ENCODE data around the gene CPD.
"Not testable (repeated sequence)": the region's sequence is repeated elsewhere in the genome, so short reads cannot be mapped to it uniquely, and the experiment has no call there.

Gene CPD

GRCh38 chr17:30345089-30345433 is 33.7 kb upstream of the CPD start:
- no peak for DNase-seq (ENCODE audit: extremely low read depth, low read depth)
- H3K4me3 ChIP-seq (replicated peaks; ENCODE audit: low read depth, low read length): no peak overlapping the region
- no peak for TF ChIP-seq CTCF (IDR thresholded peaks at IDR 0.05; ENCODE audit: low read depth, low read length, missing control alignments)

- no peak for DNase-seq (ENCODE audit: extremely low read depth, low read depth)
- no peak for TF ChIP-seq CTCF (IDR thresholded peaks at IDR 0.05; ENCODE audit: low read depth, low read length, missing control alignments)
These were observed 33.1 kb upstream of the CPD start for GRCh38 chr17:30345527-30346075.

GRCh38 chr17:30346221-30346795 is 32.4 kb upstream of the CPD start:
- no peak overlapping the region for H3K4me3 ChIP-seq (replicated peaks; ENCODE audit: low read depth, low read length)
- no peak for DNase-seq (ENCODE audit: extremely low read depth, low read depth)

More at GRCh38 chr17:30345527-30346075, 33.1 kb upstream of the CPD start:
- H3K4me3 ChIP-seq (replicated peaks; ENCODE audit: low read depth, low read length): no peak overlapping the region

GRCh38 chr17:30347488-30347887 is 31.2 kb upstream of the CPD start:
- TF ChIP-seq CTCF (IDR thresholded peaks at IDR 0.05; ENCODE audit: low read depth, low read length, missing control alignments): no peak
- DNase-seq (ENCODE audit: extremely low read depth, low read depth): no peak

More at GRCh38 chr17:30346221-30346795, 32.4 kb upstream of the CPD start:
- no peak for TF ChIP-seq CTCF (IDR thresholded peaks at IDR 0.05; ENCODE audit: low read depth, low read length, missing control alignments)

GRCh38 chr17:30349252-30349651 is 29.5 kb upstream of the CPD start:
- H3K4me3 ChIP-seq (replicated peaks; ENCODE audit: low read depth, low read length): no peak overlapping the region
- TF ChIP-seq CTCF (IDR thresholded peaks at IDR 0.05; ENCODE audit: low read depth, low read length, missing control alignments): no peak
- DNase-seq (ENCODE audit: extremely low read depth, low read depth): no peak

More at GRCh38 chr17:30347488-30347887, 31.2 kb upstream of the CPD start:
- H3K4me3 ChIP-seq (replicated peaks; ENCODE audit: low read depth, low read length): no peak overlapping the region

GRCh38 chr17:30351263-30351662 is 27.5 kb upstream of the CPD start:
- DNase-seq (ENCODE audit: extremely low read depth, low read depth): not testable (repeated sequence)

GRCh38 chr17:30351735-30352134 is 27.0 kb upstream of the CPD start:
- no peak overlapping the region for H3K4me3 ChIP-seq (replicated peaks; ENCODE audit: low read depth, low read length)
- DNase-seq (ENCODE audit: extremely low read depth, low read depth): no peak

More at GRCh38 chr17:30351263-30351662, 27.5 kb upstream of the CPD start:
- not testable (repeated sequence) for H3K4me3 ChIP-seq (replicated peaks; ENCODE audit: low read depth, low read length)

More at GRCh38 chr17:30351735-30352134, 27.0 kb upstream of the CPD start:
- no peak for TF ChIP-seq CTCF (IDR thresholded peaks at IDR 0.05; ENCODE audit: low read depth, low read length, missing control alignments)
